SH-SY5Y (cell line): Measurements from ENCODE around the gene CDK16.

Source experiments
- GATA2 ChIP-seq: IDR thresholded peaks from 2 replicates; pipeline ENCODE4 v1.6.1; 2011; ENCODE audit warnings: mild to moderate bottlenecking, low read depth, low read length
- GATA3 ChIP-seq: IDR thresholded peaks from 2 replicates; pipeline ENCODE4 v1.6.1; 2011; ENCODE audit warnings: low read depth, mild to moderate bottlenecking, low read length, moderate library complexity

GRCh38 chrX:47242321-47242720, 23.8 kb downstream of the CDK16 start:
- TF ChIP-seq GATA3 (no peak), GATA2 (no peak)
